ENCODE data around the gene RALGPS2. TPM values are rescaled to one million over a fixed set of nuclear protein-coding genes. Genes with fewer than 3 reads are reported as not detected.

RALGPS2 gene
- total RNA-seq, 1 experiment from 2014 or later = 19.3 TPM

GRCh38 chr1:178702146-178702545 lies 22.9 kb upstream of the RALGPS2 start:
- H3F3A ChIP-seq (ENCODE audit: low read length, unreplicated experiment) = no peaks in the 10 kb centered on the region
- H2AFZ ChIP-seq (ENCODE audit: low read length) = no peak overlapping the region
- peaks cover 5% of the 10 kb centered on the region for H3K4me1 ChIP-seq (ENCODE audit: insufficient read depth, low read length)
- H3K9me2 ChIP-seq (replicated peaks; ENCODE audit: low read length) = no peaks in the 10 kb centered on the region
- H3K4me3 ChIP-seq (ENCODE audit: low read length) = no peak overlapping the region
- no peak overlapping the region for H3K27ac ChIP-seq (ENCODE audit: low read length)
- H4K20me1 ChIP-seq (ENCODE audit: low read length) = no peaks in the 10 kb centered on the region
- no peaks in the 10 kb centered on the region for H3K36me3 ChIP-seq (ENCODE audit: low read depth, low read length)
- DNase-seq (peak; percentile 39), ATAC-seq (no peak)
- H3K9me3 ChIP-seq (ENCODE audit: low read length) = no peaks in the 10 kb centered on the region
- BruUV-seq (replicated peaks) = no TSS peak
- no peak overlapping the region for H3K9ac ChIP-seq (ENCODE audit: low read length)
- intact Hi-C loops (cut with micrococcal nuclease) = no loop called here
- ChIA-PET POLR2A (ENCODE audit: unreplicated experiment) (no interaction called here), CTCF (no interaction called here)
- TF ChIP-seq, protein P1, sequence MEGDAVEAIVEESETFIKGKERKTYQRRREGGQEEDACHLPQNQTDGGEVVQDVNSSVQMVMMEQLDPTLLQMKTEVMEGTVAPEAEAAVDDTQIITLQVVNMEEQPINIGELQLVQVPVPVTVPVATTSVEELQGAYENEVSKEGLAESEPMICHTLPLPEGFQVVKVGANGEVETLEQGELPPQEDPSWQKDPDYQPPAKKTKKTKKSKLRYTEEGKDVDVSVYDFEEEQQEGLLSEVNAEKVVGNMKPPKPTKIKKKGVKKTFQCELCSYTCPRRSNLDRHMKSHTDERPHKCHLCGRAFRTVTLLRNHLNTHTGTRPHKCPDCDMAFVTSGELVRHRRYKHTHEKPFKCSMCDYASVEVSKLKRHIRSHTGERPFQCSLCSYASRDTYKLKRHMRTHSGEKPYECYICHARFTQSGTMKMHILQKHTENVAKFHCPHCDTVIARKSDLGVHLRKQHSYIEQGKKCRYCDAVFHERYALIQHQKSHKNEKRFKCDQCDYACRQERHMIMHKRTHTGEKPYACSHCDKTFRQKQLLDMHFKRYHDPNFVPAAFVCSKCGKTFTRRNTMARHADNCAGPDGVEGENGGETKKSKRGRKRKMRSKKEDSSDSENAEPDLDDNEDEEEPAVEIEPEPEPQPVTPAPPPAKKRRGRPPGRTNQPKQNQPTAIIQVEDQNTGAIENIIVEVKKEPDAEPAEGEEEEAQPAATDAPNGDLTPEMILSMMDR (conservative IDR thresholded peaks at IDR 0.05; ENCODE audit: low read depth, low read length) = no peak
- TF ChIP-seq EZH2 (IDR thresholded peaks at IDR 0.05; ENCODE audit: low read length, unreplicated experiment) = no peak
- no peak for TF ChIP-seq EZH2phosphoT487 (IDR thresholded peaks at IDR 0.05; ENCODE audit: borderline replicate concordance, low read length)
- no peak overlapping the region for H3K4me2 ChIP-seq (ENCODE audit: low read length)
- H3K79me2 ChIP-seq (ENCODE audit: low read length) = no peaks in the 10 kb centered on the region
- no peaks in the 10 kb centered on the region for H3K27me3 ChIP-seq (ENCODE audit: low read length)

GRCh38 chr1:178704833-178705232 lies 20.2 kb upstream of the RALGPS2 start:
- Histone ChIP-seq H3K79me2 (ENCODE audit: low read length) (no peaks in the 10 kb centered on the region), H3K9ac (ENCODE audit: low read length) (no peak overlapping the region), H3K4me1 (ENCODE audit: insufficient read depth, low read length) (peaks cover 5% of the 10 kb centered on the region), H3K27me3 (ENCODE audit: low read length) (no peaks in the 10 kb centered on the region), H2AFZ (ENCODE audit: low read length) (no peak overlapping the region), H3K9me3 (ENCODE audit: low read length) (no peaks in the 10 kb centered on the region), H3K4me3 (ENCODE audit: low read length) (no peak overlapping the region), H3K4me2 (ENCODE audit: low read length) (no peak overlapping the region), H3K36me3 (ENCODE audit: low read depth, low read length) (no peaks in the 10 kb centered on the region), H3K9me2 (replicated peaks; ENCODE audit: low read length) (no peaks in the 10 kb centered on the region), H4K20me1 (ENCODE audit: low read length) (no peaks in the 10 kb centered on the region), H3K27ac (ENCODE audit: low read length) (no peak overlapping the region), H3F3A (ENCODE audit: low read length, unreplicated experiment) (no peaks in the 10 kb centered on the region)
- no TSS peak for BruUV-seq (replicated peaks)
- DNase-seq = no peak
- CTCF ChIA-PET = no interaction called here
- TF ChIP-seq EZH2phosphoT487 (IDR thresholded peaks at IDR 0.05; ENCODE audit: borderline replicate concordance, low read length) (no peak), EZH2 (IDR thresholded peaks at IDR 0.05; ENCODE audit: low read length, unreplicated experiment) (no peak)
- TF ChIP-seq, protein P1 (conservative IDR thresholded peaks at IDR 0.05; ENCODE audit: low read depth, low read length) = no peak
- POLR2A ChIA-PET (ENCODE audit: unreplicated experiment) = no interaction called here
- no peak for ATAC-seq
- intact Hi-C loops (cut with micrococcal nuclease) = no loop called here

DNA sequence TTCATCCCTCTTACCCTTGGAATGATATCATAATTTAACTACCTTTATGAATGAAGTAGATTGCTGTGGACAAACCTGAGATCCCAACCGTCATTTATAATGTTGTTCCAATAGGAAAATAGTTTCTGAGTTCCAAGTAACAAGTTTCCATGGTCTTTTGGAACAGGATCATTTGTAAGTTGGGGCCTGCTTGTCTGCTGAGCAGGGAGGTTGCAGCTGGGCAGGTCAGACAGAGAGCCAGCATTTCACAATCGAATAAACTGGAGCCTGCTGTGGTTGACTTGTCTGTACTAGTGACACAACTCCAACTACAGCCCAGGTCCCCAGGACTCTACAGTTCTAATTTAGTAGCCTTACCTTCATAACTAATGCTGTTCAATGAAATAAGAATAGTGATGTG lies 18.6 kb upstream of the RALGPS2 start:
- H3K27ac ChIP-seq (ENCODE audit: low read length) = no peak overlapping the region

More for the DNA sequence above, 18.6 kb upstream of the RALGPS2 start:
- H3K4me1 ChIP-seq (ENCODE audit: insufficient read depth, low read length) = peaks cover 5% of the 10 kb centered on the region
- ATAC-seq = no peak
- no peak for DNase-seq
- no peak overlapping the region for H3K4me3 ChIP-seq (ENCODE audit: low read length)
- no peaks in the 10 kb centered on the region for H3K27me3 ChIP-seq (ENCODE audit: low read length)
- no peak overlapping the region for H3K4me2 ChIP-seq (ENCODE audit: low read length)
- no peaks in the 10 kb centered on the region for H3K9me2 ChIP-seq (replicated peaks; ENCODE audit: low read length)
- H3F3A ChIP-seq (ENCODE audit: low read length, unreplicated experiment) = no peaks in the 10 kb centered on the region
- H3K9ac ChIP-seq (ENCODE audit: low read length) = no peak overlapping the region
- ChIA-PET POLR2A (ENCODE audit: unreplicated experiment) (no interaction called here), CTCF (no interaction called here)
- TF ChIP-seq EZH2phosphoT487 (IDR thresholded peaks at IDR 0.05; ENCODE audit: borderline replicate concordance, low read length) = no peak
- no peak for TF ChIP-seq EZH2 (IDR thresholded peaks at IDR 0.05; ENCODE audit: low read length, unreplicated experiment)
- TF ChIP-seq, protein P1 (conservative IDR thresholded peaks at IDR 0.05; ENCODE audit: low read depth, low read length) = no peak
- no peaks in the 10 kb centered on the region for H4K20me1 ChIP-seq (ENCODE audit: low read length)
- no peaks in the 10 kb centered on the region for H3K36me3 ChIP-seq (ENCODE audit: low read depth, low read length)
- BruUV-seq (replicated peaks) = no TSS peak
- H2AFZ ChIP-seq (ENCODE audit: low read length) = no peak overlapping the region
- intact Hi-C loops (cut with micrococcal nuclease) = no loop called here
- no peaks in the 10 kb centered on the region for H3K79me2 ChIP-seq (ENCODE audit: low read length)
- no peaks in the 10 kb centered on the region for H3K9me3 ChIP-seq (ENCODE audit: low read length)

Data from PC-3 (cell line).